GM18507 (cell line): ENCODE data around the gene JAK3.

ENCODE experiments used
- DNase-seq: peaks from one replicate; pipeline ENCODE4 v3.0.0; 2011; ENCODE audit warnings: low read depth; ENCODE audit not compliant: insufficient read length; ENCODE audit errors: extremely low spot score
- FAIRE-seq: peaks from 2 replicates; lab custom pipeline; 2011; peaks lifted over from hg19 to GRCh38; lab: Jason Lieb, UNC

The JAK3 gene

DNA sequence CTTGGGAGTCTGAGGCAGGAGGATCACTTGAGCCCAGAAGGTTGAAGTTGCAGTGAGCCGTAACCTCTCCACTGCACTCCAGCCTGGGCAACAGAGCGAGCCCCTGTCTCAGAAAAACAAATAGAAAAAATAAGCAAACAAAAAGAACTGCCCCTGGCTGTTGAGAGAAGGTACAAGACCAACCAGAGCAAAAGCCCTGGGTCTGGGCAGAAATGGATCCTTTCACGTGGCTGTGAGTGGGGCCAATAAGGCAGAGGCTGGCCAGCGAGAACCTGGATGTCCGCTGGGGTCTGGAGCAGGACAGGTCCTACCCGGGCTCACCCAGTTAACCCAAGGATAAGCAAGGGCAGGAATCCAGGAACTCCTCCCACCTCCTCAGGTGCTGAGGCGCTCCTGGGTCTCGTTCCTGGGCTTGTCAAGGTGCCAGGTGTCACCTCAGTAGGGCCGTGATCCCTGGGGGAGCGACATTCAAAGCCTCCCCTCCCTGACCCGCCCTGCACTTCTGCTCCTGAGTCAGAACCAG lies 19.2 kb upstream of the JAK3 start:
- DNase-seq: no peak

DNA sequence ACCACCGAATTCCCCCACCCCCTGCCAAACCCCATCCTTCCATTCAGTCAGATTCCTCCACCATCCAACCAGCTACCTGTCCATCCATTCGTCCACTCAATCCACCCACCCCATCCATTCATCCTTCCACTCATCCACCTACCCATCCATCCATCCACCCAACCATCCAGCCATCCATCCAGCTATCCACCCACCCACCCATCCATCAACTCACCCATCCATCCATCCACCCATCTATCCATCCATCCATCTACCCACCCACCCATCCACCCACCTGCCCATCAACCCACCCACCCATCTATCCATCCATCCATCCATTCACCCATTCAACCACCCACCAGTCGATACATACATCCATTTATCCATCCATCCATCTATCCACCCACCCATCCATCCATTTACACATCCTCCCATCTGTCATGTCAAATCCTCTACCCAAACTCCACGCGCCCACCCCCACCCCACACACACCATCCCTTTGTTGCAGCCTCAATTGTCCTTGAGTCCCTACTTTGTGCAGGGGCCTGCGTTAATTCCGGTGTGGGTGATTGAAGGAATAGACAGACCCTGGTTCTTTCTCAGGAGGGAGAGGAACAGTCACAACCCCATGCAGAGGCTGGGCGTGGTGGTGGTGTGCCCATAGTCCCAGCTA lies 18.7 kb upstream of the JAK3 start:
- no peak for DNase-seq
- no peak for FAIRE-seq

More for the DNA sequence above, 19.2 kb upstream of the JAK3 start:
- no peak for FAIRE-seq

DNA sequence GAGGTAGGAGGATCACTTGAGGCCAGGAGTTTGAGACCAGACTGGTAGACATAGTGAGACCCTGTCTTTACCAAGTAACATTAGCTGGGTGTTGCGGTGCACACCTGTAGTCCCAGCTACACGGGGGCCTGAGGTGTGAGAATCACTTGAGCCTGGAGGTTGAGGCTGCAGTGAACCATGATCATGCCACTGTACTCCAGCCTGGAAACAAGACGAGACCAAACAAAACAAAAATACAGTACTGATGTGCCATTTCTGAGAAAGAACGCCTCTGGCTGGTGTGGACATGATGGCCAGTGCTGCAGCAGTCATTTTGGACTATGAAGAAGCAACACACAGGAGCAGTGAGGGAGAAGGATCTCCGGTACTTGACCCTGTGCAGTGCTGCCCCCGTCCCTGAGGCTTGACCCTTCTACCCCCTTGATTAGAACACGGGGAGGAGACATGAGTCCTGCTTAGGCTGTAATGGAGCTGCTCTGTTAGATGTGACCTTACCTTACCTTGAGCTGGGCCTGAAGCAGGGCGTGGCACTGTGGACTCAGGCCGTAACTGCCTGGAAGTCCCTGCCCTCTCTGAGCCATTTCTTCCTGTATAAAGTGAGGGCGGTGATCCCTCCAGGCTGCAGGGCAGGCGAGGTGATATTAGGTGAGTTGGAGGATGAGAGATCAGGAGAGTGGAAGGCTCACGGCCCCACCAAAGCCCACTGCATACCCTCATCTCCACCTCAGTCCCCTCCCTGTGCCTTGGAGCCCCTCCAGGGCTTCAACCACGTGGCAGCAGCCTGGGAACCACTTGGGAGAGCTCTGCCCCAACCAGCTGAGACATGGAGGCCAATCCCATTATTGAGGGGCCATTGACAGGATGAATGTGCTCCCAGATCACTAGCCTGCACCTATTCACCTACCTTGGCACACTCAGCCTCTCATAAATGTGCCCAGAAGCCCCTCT lies 17.9 kb upstream of the JAK3 start:
- DNase-seq (no peak), FAIRE-seq (no peak)

DNA sequence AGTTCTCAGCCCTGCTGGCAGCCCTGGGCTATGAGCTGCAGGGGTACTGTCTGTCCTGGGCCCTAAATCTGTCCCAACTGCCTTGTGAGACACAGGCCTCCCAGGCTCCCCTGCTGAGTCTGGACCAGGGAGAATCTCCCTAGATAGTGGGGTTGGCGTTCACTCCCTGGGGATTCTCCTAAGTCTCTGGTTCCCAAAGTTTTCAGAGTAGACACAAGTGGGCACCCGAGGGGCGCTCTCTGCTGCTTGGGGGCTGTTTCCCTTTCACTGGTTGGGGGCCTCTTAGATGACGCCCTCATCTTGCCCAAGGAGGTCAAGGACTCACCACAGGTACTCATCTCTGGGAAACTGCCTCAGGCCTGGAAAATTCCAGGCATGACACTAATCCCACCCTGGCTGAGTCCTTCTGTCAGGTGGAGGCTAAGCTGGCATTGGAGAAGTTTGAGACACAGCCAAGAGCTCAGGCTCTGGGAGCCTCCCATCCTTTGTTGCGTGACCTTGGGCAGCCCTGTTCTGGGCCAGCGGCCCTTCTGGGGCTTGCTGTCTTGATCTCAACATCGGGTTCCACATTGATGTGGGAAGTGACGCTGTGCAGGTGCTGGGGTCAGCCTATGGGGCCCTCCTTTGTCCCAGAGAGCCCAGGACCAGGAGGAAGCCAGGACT lies 15.9 kb upstream of the JAK3 start:
- DNase-seq (no peak), FAIRE-seq (no peak)

DNA sequence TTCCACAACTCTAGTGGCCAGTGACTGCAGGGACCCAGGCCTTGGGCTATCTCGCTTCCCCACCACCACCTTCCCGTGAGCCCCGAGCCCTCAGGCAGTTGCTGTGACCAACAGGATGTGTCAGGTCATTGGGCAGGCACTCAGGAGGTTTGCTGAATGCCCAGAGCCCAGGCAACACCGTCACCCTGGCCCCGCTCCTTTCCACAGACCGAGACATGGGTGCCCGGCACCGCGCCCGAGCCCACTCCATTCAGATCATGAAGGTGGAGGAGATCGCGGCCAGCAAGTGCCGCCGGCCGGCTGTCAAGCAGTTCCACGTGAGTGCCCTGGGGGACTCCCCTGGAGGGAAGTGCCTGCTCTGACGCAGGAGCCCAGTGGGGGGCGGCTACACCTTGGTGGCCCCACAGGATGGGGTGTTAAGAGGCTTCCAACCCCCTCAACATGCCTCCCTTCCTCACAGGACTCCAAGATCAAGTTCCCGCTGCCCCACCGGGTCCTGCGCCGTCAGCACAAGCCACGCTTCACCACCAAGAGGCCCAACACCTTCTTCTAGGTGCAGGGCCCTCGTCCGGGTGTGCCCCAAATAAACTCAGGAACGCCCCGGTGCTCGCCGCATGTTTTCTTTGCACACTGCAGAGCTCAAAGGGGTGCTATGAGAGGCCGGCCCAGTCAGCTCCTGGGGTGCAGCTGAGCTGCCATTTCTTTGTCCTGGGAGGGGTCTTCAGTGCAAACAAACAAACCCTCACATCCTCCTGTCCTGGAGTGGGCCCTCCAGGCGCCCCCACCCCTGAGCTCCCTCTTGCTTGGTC lies 15.1 kb upstream of the JAK3 start:
- no peak for FAIRE-seq
- no peak for DNase-seq

DNA sequence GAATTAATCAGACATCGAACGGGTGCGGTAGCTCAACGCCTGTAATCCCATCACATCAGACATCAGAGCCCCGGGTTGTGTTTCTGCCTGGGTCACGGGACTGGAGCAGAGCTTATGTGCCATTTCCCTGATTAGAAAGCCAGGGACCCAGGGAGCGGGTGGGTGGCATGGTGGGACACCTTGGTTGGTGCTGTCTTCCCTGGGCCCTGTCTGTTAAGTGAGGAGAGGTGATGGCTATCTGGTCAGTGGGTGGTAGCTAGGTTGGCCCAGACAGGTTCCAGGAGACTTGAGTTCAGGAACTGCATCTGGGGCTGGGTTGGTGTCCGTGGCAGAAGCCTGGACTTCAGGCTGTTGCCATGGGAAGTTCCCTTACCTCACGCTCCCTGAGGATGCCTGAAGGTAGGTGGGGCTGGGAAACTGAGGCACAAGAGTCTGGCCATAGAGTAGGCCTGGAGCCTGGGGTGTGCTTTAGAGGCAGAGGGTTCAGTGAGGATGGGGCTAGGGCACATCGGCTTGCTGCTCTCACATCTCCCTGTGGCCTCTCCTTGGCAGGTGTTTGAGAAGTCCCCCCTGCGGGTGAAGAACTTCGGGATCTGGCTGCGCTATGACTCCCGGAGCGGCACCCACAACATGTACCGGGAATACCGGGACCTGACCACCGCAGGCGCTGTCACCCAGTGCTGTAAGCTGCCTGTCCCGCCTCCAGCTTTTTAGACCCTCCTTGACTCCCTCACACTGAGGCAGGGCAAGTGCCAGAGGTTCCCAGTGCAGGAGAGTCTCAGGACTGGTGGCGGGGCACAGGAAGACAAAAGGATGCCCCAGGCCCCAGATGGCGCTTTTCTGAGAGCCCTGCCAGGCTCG lies 14.0 kb upstream of the JAK3 start:
- no peak for DNase-seq
- FAIRE-seq: no peak

DNA sequence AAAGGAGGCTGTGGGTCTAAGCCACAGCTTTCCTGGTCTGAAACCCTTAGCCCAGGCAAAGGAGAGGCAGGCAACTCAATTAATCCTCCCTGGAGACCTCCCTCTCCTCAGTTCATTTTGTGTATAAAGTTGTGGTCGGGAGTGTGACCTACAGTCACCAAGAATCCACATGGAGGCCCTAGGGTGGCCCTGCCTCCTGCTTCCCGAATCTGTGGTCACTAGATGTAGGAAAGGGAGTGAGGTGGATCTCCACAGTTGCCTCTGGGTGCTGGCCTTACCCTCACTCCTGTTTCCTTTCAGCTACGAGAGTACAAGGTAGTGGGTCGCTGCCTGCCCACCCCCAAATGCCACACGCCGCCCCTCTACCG lies 13.2 kb upstream of the JAK3 start:
- DNase-seq: no peak
- no peak for FAIRE-seq

DNA sequence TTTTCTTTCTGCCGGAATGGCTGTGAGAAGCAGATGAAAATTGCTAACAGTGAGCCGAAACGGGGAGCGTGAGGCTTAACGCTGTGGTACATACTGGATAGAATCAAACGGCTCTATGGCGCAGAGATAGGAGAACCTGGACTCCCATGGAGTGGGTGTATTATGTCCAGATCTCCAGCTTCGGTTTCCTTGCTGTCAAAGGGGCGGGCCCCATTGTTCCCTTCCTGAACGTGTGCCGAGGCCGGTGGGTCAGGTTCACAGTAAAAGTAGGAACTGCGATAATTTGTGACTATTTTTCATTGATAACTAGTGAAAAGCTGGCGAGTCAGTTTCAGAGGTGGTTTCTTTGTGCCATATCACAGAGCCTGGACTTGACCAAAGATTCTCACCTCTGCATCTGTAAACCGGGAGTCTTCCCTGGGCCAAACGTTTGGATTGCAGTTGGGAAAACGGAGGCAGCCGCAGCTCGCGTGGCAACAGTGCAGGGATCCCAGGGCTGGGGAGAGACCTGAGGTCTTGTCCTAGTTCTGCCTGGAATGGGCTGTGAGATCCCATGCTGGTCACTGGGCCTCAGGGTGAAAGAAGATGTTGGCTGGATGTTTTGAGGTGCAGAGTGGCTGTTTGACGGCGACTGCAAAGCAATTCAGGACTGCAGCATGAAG lies 12.7 kb upstream of the JAK3 start:
- FAIRE-seq (no peak), DNase-seq (no peak)

DNA sequence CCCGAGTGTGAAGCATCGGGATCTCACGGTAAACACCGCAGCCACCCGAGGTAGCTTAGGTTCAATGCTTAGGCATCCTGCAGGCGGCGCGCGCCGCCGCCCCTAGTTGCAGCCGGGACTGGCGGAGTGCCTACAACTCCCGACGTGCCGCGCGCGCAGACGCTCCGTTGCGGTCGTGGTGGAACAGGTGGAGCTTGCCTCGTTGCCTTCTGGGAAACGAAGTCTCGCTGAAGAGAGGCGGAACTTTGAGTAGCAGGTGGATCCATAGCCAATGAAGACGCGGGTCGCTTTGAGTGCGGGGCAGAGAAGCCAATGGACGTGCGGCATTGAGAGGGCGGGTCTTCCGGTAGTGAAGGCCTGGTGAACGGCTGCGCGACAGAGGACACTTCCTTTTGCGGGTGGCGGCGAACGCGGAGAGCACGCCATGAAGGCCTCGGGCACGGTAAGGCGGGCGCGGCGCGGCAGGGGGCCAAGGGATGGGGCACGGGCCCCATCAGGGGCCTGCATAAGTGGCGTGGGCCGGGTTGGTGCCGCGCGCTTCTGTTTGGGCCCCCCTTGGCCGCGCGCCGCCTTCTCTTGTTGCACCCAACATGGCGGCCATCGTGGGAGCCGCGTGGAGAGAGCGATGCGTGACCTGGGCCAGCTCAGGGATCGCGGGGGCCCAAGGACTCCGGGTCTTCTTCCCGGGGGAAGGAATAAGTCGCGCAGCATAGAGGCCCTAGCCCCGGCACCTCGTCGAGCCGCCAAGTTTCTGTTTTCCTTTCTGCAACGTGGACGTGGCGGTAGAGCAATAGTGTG lies 11.9 kb upstream of the JAK3 start, which contains the start of gene RPL18A:
RPL18A (plus strand) TSS at position 378 of the 798 bp plus-strand sequence; CDS start at position 425, 47 bp downstream.
- DNase-seq (peak; percentile 95), FAIRE-seq (peak; percentile 99)

DNA sequence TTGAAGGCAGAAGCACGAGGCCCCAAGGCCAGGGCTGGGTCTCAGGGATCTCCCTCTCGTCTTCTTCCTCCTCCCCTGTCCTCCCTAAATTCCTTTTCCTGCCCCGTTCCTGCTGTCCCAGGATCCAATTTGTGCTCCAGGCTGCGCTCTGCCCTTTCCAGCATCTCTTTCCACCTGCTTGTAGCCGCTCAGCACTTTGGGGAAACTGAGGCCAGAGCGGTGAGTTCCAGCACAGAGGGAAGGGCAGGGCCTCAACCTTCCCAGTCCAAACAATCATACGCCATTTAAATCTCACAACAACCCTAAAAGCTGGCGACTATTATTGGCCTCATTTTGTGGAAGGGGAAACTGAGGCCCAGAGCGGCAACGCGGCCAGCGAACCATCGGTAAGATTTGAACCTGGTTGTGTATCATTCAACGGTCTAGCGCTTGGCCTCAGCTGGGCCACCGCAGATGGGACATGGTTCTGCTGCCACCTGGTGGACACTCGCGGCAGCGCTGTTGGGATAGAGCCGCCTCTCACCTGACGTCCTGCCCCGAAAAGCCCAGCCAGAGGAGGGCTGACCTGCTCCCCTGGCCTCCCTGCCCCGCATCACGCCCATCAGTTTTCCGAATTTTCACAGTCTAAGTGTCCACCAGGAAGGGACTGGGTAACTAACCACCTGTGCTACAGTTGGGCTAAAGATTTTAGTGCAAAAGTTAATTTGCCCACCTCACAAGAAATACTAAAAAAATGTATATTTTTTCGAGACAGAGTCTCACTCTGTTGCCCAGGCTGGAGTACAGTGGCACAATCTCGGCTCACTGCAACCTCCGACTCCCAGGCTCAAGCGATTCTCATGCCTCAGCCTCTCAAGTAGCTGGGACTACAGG lies 7.7 kb upstream of the JAK3 start:
- DNase-seq (peak; percentile 64), FAIRE-seq (peak; percentile 85)

DNA sequence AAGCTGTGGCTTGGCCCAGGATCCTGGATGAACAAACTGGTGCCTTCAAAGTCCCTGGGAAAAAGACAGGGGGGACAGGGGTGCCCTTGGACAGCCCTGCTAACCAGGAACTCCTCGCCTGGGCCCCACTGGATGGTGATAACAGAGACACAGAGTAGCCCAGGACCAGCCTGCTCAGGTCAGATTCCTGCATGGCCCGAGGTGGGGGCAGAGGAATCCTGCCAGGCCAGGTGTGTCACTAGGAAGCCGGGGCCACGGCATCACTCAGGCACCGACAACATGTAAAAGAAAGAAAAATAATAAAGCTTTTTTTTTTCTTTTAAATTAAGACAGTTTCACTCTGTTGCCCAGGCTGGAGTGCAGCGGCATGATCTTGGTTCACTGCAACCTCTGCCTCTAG lies 6.3 kb upstream of the JAK3 start:
- no peak for FAIRE-seq
- DNase-seq: no peak

DNA sequence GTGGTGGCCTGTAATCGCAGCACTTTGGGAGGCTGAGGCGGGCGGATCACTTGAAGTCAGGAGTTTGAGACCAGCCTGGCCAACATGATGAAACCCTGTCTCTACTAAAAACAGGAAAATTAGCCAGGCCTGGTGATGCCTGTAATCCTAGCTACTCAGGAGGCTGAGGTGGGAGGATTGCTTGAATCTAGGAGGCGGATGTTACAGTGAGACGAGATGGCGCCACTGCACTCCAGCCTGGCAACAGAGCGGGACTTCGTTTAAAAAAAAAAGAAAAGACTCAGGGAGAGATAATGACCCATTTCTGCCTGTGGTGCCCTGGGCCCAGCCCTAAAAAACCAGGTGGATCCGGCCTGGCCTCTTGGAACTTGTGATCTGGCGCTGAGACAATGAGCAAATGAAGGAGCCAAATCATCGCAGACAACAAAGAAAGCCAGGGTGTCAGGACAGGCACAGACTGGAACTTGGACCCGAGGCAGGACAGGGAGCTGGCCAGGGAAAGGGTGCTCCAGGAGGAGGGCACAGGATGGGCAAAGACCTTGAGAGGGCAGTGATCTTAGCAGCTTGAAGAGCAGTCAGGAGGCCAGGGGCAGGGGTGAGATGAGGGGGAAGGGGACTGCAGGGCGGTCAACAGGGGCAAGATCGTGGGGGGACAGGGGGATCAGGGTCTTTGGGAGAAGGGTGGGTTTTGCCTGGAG lies 962 bp upstream of the JAK3 start:
- FAIRE-seq: no peak
- DNase-seq: no peak

DNA sequence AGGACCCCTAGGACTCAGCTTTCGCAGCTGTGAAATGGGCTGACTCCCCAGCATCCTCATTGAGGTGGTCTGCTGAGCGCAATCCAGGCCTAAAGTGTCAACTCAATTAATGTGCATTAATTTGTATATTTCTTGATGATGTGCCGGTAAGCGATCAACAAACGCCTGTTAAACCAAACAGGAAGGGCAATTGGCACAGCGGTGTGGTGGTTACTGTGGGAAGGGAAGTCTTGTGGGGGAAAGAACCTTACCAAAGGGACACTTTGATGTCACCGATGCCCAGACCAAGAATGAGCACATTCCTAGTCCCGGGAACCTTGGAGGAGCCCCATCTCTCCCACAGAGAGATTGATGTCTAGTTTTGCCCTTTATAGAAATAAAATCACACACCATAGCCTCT lies 1.6 kb downstream of the JAK3 start:
- no peak for DNase-seq
- peak; percentile 54 for FAIRE-seq

DNA sequence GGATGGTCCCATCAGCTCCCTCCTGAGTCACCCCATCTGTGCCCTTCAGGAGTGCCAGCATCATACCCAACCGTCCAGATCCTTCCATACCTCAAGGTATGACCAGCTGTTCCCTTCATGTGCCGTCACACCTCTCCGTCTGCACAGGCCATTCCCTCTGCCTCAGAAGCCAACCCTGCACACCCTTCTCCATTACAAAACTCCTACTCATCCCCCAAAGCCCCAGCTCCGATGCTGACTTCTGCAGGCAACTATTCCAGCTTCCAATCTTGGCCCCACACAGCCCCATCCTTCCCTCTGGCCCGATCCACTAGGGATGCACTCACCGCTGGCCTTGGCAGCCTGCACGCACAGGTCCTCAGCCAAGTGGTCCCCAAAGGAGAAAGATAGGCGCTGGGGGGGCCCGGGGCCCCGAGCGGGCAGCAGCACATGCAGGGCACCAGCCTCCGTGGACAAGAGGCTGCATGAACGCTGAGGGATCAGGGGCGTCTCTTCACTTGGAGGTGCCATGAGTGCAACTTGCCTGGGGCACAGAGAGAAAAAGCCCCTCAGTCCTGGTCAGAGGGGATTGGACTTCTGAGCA lies 3.8 kb downstream of the JAK3 start:
- no peak for FAIRE-seq
- DNase-seq: no peak

DNA sequence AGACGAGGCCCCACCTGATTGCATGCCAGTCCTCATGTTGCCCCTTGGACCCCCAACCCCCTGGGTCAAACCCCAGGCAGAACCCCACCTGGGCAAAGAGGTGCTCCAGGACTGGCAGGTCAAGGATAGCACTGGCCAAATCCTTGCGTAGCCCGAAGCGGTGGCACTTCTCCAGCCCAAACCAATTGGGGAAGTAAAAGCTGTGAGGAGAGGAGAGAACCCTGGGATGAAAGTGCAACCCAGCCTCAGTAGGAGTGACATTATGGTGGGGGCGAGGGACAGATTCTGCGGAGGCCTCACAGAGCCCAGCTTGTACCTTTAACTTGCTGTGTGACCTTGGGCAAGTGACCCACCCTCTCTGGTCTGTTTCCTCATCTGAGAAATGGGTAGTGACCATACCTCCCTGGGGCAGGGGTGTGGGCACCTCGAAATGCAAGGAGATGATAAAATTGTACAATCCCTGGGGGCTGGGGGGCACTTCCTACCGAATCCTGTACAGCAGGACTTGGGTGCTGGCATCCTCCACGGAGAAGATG lies 4.4 kb downstream of the JAK3 start:
- DNase-seq (no peak), FAIRE-seq (no peak)
